Renal cortical epithelial cell (primary cell): ENCODE results near the gene FRMPD1. TPM values are rescaled to one million over a fixed set of nuclear protein-coding genes. Genes with fewer than 3 reads are reported as not detected.
A peak's percentile ranks its signal among the peaks of the same experiment; 100 is the strongest.
"Not testable (repeated sequence)": the region's sequence is repeated elsewhere in the genome, so short reads cannot be mapped to it uniquely, and the experiment has no call there.

Source experiments
- DNase-seq: peaks from one replicate; pipeline ENCODE4 v3.0.0-alpha.2; 2011; ENCODE audit warnings: low read depth
- total RNA-seq: library from RNA; depleted of rRNA; stranded (reverse); fragments of >200 nt; gene quantifications from 2 replicates; pipeline ENCODE4 v1.2.3, GENCODE V29; 2014

FRMPD1 gene
- total RNA-seq, 1 donor from 2014 or later = 0.10 TPM

DNA sequence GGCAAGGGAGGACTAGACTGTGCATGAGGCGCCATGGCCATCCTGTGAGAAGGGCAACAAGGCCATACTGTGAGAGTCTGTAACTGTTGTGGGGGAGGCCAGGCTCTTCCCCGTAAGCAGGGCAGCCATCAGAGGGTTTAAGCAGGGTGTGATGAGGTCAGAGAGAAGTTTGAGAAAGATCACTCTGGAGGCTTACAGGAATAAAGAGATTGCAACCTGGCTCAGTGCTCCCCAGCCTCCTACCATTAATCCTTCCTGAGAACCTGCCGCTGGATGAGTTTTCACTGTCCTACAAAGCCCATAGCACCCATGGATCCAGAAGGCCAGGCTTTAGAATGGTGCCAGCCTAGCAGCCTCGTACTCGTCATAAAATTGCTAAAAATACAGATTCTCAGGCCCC, 88.5 kb downstream of the FRMPD1 start:
- DNase-seq = no peak

DNA sequence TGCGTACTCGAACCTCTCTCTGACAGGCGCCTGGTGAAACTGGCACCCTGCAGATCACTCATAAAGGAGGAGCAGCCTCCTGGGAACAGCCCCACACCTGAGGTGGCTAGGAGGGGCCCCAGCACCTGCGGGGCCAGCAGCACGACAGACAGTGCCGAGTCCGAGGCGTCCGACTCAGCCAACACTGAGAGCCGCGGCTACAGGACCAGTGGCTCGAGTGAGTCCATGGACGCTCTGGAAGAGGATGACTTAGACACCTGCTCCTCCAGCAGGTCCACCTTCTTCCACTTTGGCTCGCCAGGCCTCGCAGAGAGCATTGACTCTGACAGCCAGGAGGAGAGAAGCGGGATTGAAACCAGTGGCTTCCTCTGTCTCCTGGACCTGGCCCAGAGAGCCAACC, 89.4 kb downstream of the FRMPD1 start:
- DNase-seq = no peak

DNA sequence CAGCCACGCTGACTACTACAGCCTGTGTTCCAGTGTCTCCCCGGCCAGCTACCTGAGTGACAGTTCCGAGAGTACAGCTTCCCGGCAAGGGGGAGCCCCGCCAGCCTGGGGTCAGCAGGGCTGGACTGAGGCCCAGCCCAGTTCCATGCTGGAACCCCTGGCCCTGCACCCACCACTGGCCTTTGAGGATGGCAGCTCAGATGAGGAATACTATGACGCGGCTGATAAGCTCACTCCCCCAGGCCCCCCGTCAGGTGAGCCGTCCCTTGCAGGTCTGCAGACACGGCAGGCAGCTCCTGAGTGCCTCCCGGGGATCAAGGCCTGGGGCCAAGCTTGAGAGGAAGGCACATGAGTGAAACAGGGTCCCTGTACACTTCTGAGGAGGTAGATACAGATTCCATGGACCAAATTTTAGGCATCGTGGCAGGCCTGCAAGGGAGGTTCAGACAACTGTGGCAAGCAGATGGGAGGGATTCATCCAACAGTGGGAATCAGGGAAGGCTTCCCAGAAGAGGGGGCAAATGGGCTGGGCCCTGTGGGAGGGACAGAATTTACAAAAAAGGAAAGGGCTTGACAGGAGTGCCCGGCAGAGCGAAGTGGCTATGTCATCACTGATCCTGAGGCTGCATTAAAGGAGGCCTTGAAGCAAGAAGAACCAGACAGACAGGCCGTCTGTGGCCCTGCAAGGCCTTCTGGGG, 90.0 kb downstream of the FRMPD1 start:
- no peak for DNase-seq

DNA sequence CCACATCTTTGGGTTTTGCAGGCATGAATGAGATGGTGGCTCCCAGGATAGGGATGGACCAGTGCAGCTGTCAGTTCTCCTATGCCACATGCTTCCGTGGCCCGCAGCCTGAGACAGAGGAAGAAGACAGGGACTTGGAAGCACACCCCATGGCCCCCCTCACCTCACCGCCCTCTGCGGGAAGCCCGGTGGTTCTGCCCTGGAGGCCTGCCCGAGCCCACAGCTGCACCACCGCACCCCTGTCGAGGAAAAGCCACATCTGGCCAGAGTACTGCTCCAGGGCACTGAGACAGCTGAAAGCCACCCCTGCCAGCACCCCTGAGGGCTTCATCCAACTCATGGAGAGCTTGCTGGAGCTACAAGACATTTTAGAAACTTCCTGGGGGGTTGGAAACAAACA, 95.2 kb downstream of the FRMPD1 start:
- DNase-seq = no peak

DNA sequence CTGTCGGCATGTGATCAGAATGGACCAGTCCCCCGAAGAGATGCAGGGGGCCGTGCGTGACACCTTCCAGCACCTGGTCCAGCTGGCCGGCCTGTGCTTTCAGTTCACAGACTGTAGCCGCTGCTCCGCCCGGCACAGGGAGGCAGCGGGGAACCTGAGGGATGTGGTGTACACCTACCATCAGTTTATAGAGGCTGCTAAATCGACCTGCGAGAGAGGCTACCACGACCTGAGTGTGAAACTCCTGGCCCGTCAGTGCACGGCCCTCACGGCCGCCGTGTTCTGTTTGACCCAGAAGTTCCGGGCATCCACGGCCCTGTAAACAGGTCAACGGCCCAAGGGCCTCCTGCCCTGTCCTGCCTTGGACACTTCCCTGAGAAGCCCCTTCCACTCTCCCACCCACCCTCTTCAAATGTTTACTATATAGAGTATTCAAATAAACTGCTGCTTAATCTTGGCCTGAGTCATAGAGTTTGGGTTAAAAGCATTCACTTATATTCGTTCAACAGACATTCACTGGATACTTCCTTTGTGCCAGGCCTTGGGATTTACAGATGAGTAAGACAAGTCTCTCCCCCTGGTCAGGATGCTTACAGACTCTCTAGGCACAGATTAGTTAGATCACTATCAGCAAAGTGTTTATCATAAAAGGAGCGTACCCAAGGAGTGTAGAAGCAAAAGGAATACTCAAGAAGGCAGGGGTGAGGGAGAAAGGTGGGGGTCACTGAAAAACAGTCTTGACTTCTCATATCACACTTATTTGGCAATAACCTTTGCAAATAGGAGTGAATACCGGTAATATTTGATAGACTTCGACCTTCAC, 95.9 kb downstream of the FRMPD1 start:
- DNase-seq = no peak

DNA sequence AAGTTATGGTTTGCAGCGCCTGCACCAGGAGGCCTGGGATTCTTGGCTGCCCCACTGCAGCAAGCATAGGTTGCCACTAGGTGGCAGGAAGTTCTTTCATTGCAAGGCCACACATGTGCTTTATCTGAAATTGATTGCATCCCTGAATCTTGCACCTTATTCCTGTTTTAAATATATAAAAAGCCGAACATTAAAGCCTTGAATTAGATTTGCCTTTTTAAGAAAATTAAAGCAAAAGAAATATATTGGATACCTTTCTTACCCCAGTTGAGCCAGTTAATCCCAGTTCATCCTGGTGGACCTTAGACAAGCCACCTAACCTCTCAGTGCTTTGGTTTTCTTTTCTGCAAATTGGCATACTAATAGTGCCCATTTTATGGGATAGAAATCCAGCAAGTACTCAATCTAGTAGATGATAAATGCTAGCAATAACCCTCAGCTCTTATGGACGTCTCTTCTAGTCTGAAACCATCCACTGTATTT, 96.6 kb downstream of the FRMPD1 start:
- DNase-seq = peak; percentile 60

DNA sequence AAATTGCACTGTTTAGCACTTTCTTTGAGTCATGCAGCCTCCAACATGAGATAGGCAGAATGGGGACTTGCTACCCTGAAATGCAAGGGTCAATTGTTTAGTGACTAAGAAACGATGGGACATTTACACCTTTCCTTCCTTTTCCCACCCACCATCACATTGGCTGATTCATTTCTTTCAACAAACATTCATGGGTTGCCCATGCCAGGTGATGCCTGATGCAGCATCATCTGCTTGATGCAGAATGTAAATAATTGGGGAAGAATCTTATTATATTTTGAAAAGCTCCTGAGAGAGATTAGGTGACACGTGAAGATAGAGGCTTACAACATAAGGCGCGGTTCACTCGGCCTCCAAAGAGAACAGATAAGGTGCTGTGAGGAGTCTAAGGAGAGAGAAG, 98.4 kb downstream of the FRMPD1 start:
- no peak for DNase-seq

DNA sequence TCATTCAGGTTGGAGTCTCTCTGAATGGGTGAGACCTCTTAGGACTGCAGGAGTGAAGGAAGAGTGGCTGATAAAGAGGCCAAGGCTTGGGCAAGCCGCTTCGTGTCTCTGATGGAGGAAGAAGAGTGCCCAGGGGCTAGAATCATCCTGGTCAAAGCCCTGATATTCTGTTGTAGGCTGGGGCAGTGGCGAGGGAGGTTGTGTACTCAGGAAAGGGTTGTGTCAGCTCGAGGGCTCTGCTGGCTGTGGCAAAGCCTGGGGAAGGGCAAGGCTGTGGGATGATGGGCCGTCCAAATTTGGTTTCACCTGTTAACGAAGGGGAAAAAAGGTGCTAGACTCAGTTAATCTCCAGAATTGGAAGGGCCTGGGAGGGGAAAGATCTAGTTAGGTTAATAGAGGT, 100.4 kb downstream of the FRMPD1 start:
- no peak for DNase-seq

DNA sequence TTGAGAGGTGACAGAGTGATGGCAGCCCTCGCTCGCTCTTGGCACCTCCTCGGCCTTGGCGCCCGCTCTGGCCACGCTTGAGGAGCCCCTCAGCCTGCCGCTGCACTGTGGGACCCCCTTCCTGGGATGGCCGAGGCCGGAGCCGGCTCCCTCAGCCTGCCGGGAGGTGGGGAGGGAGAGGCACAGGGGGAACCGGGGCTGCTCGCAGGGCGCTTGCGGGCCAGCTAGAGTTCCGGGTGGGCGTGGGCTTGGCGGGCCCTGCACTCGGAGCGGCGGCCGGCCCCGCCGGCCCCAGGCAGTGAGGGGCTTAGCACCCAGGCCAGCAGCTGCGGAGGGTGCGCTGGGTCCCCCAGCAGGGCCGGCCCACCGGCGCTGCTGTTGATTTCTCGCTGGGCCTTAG, 101.0 kb downstream of the FRMPD1 start:
- DNase-seq = not testable (repeated sequence)

DNA sequence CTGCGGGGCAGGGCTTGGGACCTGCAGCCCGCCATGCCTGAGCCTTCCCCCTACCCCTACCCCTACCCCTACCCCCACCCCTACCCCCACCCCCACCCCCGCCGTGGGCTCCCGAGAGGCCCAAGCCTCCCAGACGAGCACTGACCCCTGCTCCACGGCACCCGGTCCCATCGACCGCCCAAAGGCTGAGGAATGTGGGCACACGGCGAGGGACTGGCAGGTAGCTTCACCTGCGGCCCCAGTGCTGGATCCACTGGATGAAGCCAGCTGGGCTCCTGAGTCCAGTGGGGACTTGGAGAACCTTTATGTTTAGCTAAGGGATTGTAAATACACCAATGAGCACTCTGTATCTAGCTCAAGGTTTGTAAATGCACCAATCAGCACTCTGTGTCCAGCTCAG, 101.4 kb downstream of the FRMPD1 start:
- DNase-seq = not testable (repeated sequence)

DNA sequence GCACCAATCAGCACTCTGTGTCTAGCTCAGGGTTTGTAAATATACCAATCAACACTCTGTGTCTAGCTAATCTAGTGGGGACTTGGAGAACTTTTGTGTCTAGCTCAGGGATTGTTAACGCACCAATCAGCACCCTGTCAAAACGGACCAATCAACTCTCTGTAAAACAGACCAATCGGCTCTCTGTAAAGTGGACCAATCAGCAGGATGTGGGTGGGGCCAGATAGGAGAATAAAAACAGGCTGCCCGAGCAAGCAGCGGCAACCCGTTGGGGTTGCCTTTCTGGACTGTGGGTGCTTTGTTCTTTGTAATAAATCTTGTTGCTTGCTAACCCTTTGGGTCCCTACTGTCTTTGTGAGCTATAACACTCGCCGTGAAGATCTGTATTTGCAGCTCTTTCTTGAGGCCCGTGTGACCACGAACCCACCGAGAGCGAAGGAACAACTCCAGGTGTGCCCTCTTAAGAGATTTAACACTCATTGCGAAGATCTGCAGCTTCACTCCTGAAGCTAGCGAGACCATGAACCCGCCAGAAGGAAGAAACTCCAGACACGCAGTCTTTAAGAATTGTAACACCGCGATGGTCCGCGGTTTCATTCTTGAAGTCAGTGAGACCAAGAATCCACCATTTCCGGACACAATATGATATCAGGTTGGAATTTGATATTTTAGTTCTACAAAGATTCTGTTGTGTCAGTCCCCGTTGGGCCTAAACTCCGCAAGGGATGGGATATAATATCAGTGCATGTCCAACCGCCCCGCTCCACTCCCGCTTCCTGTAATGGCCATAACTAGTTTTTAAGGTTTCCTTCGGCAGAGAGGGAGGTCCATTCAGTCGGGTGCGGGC, 102.1 kb downstream of the FRMPD1 start:
- no peak for DNase-seq

DNA sequence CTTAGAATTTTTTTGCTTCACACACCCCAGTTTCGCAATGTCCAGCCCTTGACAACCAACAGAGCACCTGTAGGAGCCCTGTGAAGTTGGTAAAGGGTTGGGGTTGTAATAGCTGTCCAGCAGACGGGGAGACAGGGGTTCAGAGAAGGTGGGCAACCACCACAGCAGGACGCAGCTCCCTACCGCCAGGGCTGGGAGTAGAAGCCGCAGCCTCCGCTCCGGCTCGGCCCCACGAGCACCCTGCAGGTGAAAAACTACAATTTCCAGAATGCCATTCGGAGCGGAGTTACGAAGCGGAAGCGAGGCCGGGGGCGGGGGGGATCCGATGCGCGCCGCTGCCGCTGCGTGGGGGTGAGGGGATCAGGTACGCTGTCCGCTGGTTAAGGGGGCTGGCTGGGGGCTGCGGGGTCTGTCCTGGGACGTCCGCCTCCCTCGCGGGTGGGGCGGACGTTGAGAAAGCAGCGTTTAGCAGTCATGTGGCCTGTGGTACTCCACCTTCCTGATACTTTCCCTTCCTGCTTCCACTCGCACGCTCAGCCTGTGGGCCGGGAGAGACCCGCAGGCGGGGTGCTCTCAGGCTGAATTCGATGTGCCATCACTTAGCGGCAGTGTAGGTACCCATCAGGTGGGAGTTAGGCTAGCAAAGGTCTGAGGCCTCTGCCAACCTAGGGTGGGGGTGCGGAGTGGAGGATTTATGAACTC, 102.9 kb downstream of the FRMPD1 start, which contains the start of gene TRMT10B:
TSS of gene TRMT10B (plus strand) at position 317 of the 702 bp plus-strand sequence. CDS start 8,127 bp downstream, outside the sequence.
- DNase-seq = peak; percentile 68

DNA sequence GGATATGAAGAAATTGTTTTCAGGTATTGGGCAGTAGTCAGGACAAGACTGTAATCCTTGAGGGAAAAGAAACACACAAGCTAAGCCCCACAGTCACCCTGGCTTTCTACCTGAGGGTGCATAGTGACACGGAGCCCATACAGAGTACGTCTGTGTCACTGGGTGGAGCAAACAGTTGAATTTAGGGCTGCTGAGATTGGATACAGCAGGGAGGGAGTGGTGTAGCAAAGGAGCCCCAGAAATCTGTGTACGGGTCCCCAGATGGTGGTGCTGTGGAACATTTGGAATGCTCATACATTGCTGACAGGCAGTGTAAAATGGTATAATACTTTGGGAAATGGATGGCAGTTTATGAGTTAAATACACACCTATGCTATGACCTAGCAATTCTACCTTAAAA, 108.0 kb downstream of the FRMPD1 start:
- DNase-seq = no peak

DNA sequence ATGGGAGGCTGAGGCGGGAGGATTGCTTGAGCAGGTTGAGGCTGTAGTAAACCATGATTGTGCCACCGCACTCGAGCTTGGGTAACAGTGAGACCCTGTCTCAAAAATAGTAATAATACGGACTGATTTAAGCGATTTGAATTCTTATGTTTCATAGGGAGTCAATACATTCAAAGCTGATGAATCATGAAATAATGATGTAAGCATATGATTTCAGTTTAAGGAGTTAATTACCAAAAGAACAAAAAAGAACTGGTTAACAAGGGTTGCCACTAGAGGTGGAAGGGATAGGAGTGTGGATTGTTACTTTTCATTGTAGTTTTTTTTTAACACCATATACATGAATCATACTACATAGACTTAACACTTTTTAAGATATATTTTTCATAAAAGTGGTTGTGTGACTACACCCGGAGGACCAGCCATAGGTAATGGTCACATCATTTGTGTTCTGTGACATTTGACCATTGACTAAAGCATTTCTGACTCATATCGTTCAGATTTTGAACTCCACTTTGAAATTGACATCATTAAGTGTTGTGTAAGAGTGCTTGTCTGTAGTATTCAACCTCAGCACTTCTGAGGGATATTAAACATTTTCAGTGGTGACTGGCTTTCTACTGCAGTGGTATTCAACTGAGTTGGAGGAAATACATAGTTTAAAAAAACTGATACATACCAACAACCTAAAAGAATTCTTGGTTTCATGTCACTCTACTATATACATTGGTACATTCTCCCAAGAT, 109.8 kb downstream of the FRMPD1 start:
- peak; percentile 81 for DNase-seq

DNA sequence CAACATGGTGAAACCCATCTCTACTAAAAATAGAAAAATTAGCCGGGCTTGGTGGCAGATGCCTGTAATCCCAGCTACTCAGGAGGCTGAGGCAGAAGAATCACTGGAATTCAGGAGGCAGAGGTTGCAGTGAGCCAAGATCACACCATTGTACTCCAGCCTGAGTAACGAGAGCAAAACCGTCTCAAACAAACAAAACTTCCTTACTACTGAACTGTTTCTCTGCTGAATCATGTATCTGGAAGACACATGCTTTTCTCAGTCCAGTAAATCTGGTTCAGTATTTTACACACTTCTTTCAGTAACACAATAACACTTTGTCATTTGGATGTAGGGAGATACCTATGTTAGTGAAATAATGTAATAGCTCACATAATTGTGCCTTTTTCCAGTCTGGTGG, 110.8 kb downstream of the FRMPD1 start:
- DNase-seq = peak; percentile 71

DNA sequence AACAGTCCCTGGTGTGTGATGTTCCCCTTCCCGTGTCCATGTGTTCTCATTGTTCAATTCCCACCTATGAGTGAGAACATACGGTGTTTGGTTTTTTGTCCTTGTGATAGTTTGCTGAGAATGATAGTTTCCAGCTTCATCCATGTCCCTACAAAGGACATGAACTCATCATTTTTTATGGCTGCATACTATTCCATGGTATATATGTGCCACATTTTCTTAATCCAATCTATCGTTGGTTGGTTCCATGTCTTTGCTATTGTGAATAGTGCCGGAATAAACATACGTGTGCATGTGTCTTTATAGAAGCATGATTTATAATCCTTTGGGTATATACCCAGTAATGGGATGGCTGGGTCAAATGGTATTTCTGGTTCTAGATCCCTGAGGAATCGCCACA, 114.5 kb downstream of the FRMPD1 start:
- not testable (repeated sequence) for DNase-seq

DNA sequence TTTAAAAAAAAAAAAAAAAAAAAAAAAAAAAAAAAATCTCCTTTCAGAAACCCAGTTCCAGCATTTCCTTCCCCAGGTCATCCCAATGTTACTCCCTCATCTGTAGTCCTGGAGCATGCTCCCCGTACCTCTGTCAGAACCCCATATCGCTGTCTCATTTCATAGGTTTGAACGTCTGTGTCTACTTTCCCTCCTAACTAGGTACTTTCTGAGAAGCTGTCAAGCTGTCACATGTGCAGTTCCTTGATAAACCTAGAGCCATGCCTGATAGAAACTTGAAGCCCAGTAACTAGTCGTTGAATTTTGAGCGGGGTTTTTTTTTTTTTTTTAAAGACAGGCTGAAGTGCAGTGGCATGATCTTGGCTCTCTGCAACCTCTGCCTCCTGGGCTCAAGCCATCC, 118.6 kb downstream of the FRMPD1 start:
- no peak for DNase-seq

DNA sequence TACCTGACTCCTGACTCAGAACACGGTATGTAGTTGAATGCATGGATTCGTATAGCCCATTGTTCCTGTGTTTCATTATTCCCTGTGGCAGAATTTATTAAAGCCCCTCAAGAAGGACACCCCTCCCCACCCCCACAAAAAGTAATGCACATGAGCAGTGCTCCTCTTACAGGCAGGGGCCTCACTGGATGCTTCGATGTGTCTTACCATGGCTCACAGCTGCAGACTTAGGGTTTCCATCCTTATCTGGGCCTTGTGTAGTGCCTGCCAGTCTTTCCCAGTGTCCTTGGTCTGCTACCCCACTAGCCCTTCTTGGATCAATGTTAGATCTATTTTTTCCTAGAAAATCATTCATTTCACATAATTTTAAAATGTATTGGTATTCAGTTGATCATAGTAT, 119.2 kb downstream of the FRMPD1 start:
- DNase-seq = no peak

DNA sequence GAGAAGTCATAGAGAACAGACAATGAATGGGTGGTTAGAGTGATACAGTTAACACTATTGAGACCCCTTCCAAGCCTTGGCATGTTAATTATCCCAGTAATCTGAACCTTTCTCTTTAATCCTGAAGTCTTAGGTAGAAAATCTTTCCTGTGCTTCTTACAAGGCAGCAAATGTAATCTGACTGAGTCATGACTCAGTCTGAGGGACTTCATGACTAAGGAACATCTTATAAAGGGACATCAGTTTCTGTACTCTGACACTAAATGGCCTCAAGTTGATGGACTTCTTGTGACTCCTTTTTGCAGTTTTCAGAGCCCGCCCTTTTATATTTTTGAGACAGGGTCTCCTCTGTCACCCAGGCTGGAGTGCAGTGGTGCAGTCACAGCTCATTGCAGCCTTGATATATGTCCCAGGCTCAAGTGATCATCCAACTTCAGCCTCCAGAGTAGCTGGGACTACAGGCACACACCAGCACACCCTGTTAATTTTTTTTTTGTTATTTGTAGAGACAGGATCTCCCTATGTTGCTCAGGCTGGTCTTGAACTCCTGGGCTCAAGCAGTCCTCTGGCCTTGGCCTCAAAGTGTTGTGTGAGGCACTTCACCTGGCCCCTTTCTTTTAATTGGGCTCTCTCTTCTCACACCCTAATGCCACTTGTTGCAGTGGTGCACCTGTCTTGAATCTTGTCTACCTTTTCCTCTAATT, 124.6 kb downstream of the FRMPD1 start:
- no peak for DNase-seq

DNA sequence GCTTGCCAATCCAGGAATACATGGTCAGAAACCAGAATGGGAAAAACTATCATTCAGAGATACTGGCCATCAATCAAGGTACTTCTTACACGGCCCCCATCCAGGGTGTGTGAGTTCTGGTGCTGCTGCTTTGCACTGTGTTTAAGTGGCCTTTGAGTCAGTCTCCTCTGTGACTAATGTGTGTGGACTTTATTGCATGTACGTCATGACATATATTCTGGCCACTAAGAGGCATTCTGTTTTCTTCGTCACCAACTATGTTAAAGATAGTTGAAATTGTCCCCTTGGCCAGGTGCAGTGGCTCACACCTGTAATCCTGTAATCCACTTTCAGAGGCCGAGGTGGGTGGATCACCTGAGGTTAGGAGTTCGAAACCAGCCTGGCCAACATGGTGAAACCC, 125.6 kb downstream of the FRMPD1 start:
- DNase-seq = no peak
